Epidermal melanocyte (primary cell): Measurements from ENCODE around the gene SKIC8.
A peak's percentile ranks its signal among the peaks of the same experiment; 100 is the strongest.

ENCODE experiments used
- DNase-seq: peaks from one replicate; pipeline ENCODE4 v3.0.0; 2011; ENCODE audit warnings: low spot score; ENCODE audit not compliant: insufficient read length

The SKIC8 gene

DNA sequence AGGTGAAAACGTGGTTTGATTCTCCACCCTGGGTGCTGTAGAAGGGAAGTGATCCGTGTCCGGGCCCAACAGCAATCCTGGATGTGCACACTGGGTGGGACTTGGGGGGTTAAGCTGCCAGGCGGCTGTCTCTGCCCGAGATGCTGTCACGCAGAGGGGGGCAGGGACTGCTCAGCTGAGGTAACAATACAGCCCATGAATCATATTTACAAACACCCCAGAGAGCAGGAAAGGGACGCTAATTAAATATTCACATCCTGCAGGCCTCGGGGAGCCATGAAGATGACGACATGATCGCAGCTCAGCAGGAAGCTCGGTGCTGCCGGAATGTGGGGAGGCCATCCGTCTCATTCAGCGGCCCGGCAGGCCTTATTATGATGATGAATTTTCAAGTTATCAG lies 22.8 kb upstream of the SKIC8 start:
- no peak for DNase-seq

DNA sequence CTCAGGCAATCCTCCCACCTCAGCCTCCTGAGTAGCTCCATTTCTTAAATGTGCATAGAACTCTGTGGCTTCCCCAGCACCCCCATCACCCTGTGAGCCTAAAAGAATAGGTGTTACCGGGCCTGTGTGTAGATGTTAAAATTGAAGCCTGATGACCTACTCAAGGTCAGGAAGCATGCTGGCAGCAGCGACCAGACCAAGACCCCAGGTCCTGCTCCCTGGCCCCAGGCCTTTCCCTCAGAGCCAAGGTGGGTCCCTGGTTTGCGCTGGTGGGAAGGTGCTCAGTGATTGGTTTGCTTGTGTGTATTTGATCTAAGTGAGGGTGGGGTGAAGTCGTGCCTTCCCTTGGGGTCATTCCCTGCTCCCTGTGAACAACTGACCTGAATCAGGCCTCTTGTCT lies 22.4 kb upstream of the SKIC8 start:
- DNase-seq: no peak

DNA sequence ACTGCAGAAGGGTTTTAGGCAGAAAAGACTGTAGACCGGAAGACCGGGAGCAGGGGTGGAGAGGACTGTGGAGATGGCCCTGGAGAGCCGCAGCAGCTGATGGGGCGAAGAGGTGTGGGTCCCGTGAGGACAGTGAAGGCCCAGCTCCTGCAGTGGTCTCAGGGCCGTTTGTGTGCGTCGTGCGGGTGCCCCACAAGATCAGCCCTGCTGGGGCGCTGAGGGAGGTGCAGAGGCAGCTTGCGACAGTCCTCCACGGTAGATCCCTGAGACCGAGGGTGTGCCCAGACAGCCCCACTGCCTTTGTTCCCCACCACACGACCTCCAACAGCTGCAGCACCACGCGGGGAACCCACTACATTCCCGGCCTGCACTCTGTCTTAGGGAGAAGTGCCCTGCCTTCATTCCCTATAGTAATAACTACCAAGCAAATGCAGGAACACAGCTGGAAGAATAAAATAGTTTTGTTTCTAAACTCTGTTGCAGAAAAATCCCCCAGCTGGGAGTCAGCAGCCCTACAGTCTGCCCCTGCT lies 21.7 kb upstream of the SKIC8 start:
- no peak for DNase-seq

- DNase-seq: no peak
Measured at GRCh38 chr15:78320183-78320582, 20.8 kb upstream of the SKIC8 start.

DNA sequence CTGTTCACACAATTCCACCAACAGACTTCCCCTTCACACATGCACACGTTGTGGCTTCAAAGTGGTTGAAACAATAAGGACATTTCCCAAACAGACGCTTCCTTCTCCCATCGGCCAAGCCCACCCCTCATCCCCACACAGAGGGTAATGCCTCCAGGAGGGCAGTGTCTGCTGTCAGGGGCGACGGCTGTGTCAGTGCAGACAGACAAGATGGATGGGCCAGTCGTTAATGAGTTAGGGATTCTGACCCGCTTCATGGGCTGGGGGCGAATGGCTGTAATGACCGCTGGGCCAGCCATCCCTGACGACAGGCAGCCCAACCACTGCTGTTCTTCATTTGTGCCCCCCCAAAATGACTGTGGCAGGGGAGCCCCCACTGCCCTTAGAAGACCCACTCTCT lies 20.2 kb upstream of the SKIC8 start:
- DNase-seq: no peak

DNA sequence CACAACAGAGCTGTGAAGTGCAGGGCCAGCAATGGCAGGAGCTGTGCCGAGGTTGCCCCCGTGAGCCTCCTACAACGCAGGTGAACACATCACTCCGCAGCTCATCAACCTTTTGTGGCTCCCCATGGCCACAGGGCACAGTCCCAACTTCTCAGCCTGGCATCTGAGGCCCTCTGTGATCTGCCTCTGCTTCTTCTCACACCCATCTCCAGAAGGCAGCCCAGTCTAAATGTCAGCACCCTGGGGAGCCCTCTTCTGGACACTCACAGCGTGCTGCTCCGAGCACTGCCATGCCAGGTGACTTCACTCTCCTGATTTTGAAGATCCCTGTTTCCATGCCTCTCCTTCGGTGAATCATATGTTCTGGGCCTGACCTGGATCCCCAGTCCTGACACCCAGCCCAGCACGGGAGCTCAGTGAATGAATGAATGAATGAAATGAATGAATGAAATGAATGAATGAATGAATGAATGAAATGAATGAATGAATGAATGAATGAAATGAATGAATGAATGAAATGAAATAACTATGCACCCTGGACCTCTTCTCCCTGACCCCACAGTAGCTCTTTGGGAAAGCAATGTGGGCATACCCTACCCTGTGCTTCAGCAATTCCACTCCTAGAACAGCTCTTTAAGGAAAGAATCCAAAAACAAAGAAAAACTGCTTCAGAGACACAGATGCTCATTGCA lies 17.9 kb upstream of the SKIC8 start:
- no peak for DNase-seq

GRCh38 chr15:78316283-78317083 lies 17.1 kb upstream of the SKIC8 start:
- DNase-seq: no peak

DNA sequence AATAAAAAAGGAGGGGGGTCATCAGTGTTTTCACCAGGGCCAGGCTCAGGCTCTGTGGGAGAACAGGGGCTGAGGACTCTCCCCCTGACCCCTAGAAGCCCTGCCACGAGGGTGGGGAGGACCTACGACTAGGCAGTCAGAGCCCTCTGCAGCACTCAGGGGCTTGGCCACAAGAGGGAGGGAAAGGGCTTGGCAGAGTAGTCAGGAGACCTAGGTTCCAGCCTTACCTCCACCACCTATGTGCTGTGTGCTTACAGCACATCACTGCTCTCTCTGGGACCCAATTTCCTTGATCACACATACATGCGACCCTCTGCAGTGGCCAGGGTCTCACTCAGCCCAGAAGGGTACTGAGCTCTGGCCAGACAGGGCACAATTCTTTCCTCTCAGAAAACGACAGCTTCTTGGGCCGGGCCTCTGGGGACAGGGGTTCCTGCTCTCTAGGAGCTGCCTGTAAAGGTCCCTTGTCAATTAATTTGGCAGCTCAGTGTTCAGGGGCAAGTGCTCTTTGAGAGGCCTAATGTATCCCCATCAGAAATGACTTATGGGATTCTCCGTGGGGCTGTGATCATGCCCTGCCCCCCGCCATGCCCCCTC lies 16.4 kb upstream of the SKIC8 start:
- DNase-seq: no peak

DNA sequence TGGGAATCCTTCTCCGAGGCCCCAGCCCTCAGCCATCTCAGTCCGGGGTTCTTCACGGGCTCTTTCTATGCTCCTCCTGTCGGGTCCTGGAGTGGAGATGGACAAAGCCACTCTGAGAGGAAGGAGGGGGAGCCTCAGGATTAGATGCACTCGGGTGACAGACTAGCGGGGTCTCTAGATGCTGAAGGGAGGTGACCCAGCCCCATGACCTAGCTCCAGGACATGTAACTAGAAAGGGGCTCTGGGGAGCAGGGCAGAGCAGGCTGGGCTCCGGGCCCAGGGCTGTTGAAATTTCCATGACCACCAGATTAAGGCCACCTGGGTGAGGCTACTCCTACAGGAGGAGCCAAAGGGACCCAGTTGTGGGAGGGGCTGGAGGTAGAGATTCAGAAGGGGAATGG lies 14.8 kb upstream of the SKIC8 start:
- no peak for DNase-seq

DNA sequence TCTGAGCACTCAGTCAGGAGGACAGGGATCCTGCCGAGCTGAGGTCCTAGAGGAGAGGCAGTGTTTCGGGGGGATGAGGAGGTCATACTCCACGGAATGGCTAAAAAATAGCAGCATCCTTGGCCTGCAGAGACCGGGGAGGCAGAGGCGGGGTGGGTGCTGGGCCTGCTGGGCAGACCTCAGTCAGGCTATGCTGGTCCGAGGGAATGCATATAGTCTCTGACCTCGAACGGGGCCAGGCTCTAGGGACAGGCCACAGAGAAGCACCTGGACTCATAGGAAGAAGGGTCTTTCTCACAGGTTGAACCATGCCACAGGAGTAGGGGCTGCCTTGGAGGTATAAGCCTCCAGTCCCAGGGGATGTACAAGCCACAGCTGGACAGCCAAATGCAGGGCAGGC lies 14.0 kb upstream of the SKIC8 start:
- DNase-seq: no peak

GRCh38 chr15:78312957-78313356 lies 13.5 kb upstream of the SKIC8 start:
- no peak for DNase-seq

GRCh38 chr15:78312536-78312935 lies 13.1 kb upstream of the SKIC8 start:
- DNase-seq: no peak

DNA sequence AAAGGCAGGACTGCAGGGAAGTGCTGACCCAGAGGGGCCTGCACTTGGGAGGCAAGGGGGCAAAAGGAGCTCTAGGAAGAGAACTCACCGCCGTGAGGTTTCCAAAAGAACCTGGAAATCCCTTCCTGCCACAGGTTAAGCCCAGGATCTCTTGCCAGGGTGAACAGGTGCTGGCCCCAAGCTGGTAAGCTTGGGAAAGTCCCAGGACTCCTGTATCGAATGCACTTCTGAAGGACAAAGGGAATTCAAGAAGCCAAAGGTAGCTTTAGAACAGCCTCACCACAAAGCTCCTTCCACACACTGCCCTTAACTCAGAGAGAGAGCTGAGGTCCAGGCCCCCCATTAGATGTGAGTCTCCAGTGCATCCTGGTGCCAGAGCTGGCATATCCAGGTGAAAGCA lies 11.9 kb upstream of the SKIC8 start:
- no peak for DNase-seq

- no peak for DNase-seq
Measured at GRCh38 chr15:78308422-78309032, 9.1 kb upstream of the SKIC8 start.

GRCh38 chr15:78307976-78308375 lies 8.6 kb upstream of the SKIC8 start:
- DNase-seq: no peak

DNA sequence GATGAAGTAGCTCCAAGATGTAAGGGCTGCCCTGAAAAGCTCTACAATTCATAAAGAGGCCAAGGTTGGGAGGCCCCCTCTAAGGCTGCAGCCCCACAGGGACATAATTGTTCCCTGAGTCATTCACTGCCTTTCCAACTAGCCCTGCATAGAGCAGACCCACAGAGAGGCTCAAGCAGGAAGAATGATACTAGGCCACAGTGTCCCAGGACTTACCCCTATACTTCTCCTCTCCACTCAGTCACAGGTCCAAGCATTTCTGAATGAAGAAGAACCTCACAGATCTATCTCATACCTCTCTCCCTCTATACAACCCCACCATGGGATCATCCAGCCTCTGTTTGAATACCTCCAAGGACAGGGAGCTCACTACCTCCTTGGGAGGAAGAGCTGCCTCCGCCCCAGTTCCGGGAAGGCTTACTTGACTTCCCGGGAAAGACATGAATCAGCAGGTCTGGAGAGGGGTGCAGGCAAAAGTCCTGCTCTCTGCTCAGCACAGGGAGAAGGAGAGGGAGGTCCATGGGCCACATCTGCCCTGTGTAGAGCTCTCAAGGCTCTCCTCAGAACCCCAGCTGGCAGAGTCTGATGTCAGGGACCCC lies 6.9 kb upstream of the SKIC8 start:
- DNase-seq: no peak

GRCh38 chr15:78304216-78305066 lies 5.0 kb upstream of the SKIC8 start:
- DNase-seq: no peak

- DNase-seq: peak; percentile 43
Measured at GRCh38 chr15:78302579-78303312, 3.3 kb upstream of the SKIC8 start.

GRCh38 chr15:78301828-78302227 lies 2.4 kb upstream of the SKIC8 start:
- DNase-seq: no peak

DNA sequence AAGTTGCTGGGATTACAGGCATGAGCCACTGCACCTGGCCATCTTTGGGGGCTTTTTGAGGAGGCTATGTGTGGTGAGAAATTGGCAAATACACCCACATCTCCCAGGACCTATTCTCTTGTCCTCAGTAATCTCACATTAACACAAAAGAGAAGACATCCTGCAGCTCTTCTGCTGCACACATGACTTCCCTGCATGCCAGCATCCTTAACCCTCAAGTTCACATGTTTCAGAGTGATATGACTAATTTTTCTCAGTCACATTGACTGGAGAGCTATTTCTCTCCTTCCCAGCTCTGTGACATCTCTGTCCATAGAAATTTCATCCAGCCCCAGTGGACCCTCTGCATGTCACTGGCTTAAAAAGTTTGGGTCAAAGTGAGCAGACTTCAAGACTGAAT lies 1.9 kb upstream of the SKIC8 start:
- DNase-seq: no peak
